ENCODE data around the gene PHKA2.
A peak's percentile ranks its signal among the peaks of the same experiment; 100 is the strongest.

PHKA2 gene

GRCh38 chrX:18964026-18964425 lies 19.9 kb downstream of the PHKA2 start:
- in situ Hi-C loops (cut with HindIII; ENCODE audit: low sequenced_read_pairs): no loop called here
- no peak for TF ChIP-seq CTCF (IDR thresholded peaks at IDR 0.05; ENCODE audit: low read depth, low read length)

DNA sequence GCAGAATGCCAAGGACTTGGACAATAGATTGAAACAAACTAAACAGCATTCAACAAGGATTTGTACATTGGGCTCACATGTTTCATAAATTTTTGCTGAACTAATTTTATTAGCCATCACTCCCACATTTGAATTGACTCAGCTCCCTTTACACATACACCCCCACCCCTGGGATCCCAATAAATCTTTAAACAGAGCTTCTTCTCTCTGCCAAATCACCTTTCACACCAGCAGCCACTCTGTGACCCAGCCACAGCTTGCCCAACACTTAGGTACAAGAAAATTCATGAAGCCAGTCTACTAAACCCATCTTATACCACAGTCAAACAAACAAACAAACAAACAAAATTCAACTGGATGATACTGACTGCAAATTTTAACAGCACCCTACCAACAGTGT lies 21.6 kb downstream of the PHKA2 start:
- DNase-seq (ENCODE audit: low read depth, low spot score): no peak
- H3K4me3 ChIP-seq (ENCODE audit: low read depth, low read length): no peak overlapping the region
- in situ Hi-C loops (cut with HindIII; ENCODE audit: low sequenced_read_pairs): no loop called here
- TF ChIP-seq CTCF (IDR thresholded peaks at IDR 0.05; ENCODE audit: low read depth, low read length): no peak

More at GRCh38 chrX:18964026-18964425, 19.9 kb downstream of the PHKA2 start:
- DNase-seq (ENCODE audit: low read depth, low spot score): no peak
- no peak overlapping the region for H3K4me3 ChIP-seq (ENCODE audit: low read depth, low read length)

- peak; percentile 17 for DNase-seq (ENCODE audit: low read depth, low spot score)
- no peak for TF ChIP-seq CTCF (IDR thresholded peaks at IDR 0.05; ENCODE audit: low read depth, low read length)
- in situ Hi-C loops (cut with HindIII; ENCODE audit: low sequenced_read_pairs): no loop called here
- H3K4me3 ChIP-seq (ENCODE audit: low read depth, low read length): no peak overlapping the region
Observed at GRCh38 chrX:18961686-18962085, 22.2 kb downstream of the PHKA2 start.

- H3K4me3 ChIP-seq (ENCODE audit: low read depth, low read length): no peak overlapping the region
- TF ChIP-seq CTCF (IDR thresholded peaks at IDR 0.05; ENCODE audit: low read depth, low read length): no peak
- no peak for DNase-seq (ENCODE audit: low read depth, low spot score)
- in situ Hi-C loops (cut with HindIII; ENCODE audit: low sequenced_read_pairs): no loop called here
Observed at GRCh38 chrX:18956303-18957032, 27.4 kb downstream of the PHKA2 start.

- no peak overlapping the region for H3K4me3 ChIP-seq (ENCODE audit: low read depth, low read length)
- no peak for TF ChIP-seq CTCF (IDR thresholded peaks at IDR 0.05; ENCODE audit: low read depth, low read length)
- in situ Hi-C loops (cut with HindIII; ENCODE audit: low sequenced_read_pairs): no loop called here
- DNase-seq (ENCODE audit: low read depth, low spot score): no peak
Observed at GRCh38 chrX:18955676-18956075, 28.2 kb downstream of the PHKA2 start.

DNA sequence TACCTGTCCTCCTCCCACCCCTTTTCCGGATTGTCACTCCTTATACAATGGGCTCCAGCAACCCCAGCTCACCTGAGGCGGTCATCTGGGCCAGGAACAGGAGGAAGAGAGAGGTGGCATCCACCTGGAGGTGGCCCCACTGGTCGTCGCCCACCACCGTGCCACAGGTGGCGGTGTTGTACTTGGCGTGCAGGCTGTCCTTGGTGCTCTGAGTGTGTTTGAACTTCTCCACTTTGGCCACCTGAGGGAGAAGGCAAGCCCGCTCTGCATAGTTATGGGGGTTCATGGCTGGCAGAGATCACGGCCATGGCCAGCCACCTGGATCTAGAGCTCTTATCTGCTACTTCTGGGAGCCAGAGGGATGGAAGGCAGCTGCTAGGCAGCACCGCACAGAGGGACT lies 32.9 kb downstream of the PHKA2 start:
- TF ChIP-seq CTCF (IDR thresholded peaks at IDR 0.05; ENCODE audit: low read depth, low read length): no peak
- H3K4me3 ChIP-seq (ENCODE audit: low read depth, low read length): no peak overlapping the region
- in situ Hi-C loops (cut with HindIII; ENCODE audit: low sequenced_read_pairs): no loop called here
- DNase-seq (ENCODE audit: low read depth, low spot score): no peak
